ENCODE results near the gene SLC37A2. TPM values are rescaled to one million over a fixed set of nuclear protein-coding genes. Genes with fewer than 3 reads are reported as not detected.

SLC37A2 gene
- total and polyA plus RNA-seq, 2 of the 4 experiments (the other 2 are of a cell fraction): 0.72 to 1.1 TPM

GRCh38 chr11:125128450-125128849, 65.3 kb downstream of the SLC37A2 start:
- peak overlapping the region; percentile 41 for H3K4me2 ChIP-seq (ENCODE audit: low read depth, low read length)
- DNase-seq: peak; percentile 93
- H3K56ac ChIP-seq (ENCODE audit: extremely low read depth, insufficient read depth, low read length): no peak overlapping the region
- no peak overlapping the region for H2AK5ac ChIP-seq (ENCODE audit: low read depth, low read length)
- no peaks in the 10 kb centered on the region for H3K27me3 ChIP-seq (ENCODE audit: control insufficient read depth, insufficient read depth, low read length)
- no peak overlapping the region for H3K4me3 ChIP-seq (ENCODE audit: insufficient read depth, low read depth, low read length)
- H3K9ac ChIP-seq (ENCODE audit: low read depth, low read length): no peak overlapping the region
- BruUV-seq (replicated peaks): no TSS peak
- peak overlapping the region; percentile 36 for H2BK120ac ChIP-seq (ENCODE audit: low read depth, low read length)
- no peaks in the 10 kb centered on the region for H3K79me1 ChIP-seq (ENCODE audit: low read depth in 1 of 2, low read length in 2 of 2)
- H2AK9ac ChIP-seq (replicated peaks; ENCODE audit: low read depth, low read length, poor library complexity): no peak overlapping the region
- POLR2A ChIA-PET (ENCODE audit: unreplicated experiment): interaction anchor here (1.1 kb wide), 1 partner anchor 17 kb away, joined by 3 read pairs; the partner anchor contains the start of gene TMEM218
- H4K20me1 ChIP-seq (ENCODE audit: insufficient read depth, low read length): no peaks in the 10 kb centered on the region
- no peaks in the 10 kb centered on the region for H3K9me1 ChIP-seq (ENCODE audit: insufficient read depth, low read length)
- H3K14ac ChIP-seq (replicated peaks; ENCODE audit: low read depth, low read length): 0 out of 2 replicates have a peak overlapping the region, but pooled peaks have one; percentile 8
- intact Hi-C loops (cut with micrococcal nuclease) (no loop called here), in situ Hi-C loops (cut with MboI; ENCODE audit: low sequenced_read_pairs) (no loop called here), dilution Hi-C loops (cut with HindIII; ENCODE audit: low sequenced_read_pairs, unreplicated experiment) (no loop called here)
- no peak overlapping the region; the same call in 1 of the 2 replicates for H2BK20ac ChIP-seq (ENCODE audit: low read depth, low read length)
- no peak overlapping the region for H4K91ac ChIP-seq (ENCODE audit: insufficient read depth, low read depth, low read length)
- H3K4ac ChIP-seq (ENCODE audit: low read depth, low read length): peak overlapping the region; percentile 17; the same call in 1 of the 2 replicates
- CTCF ChIA-PET: interaction anchor here (2.1 kb wide), 1 partner anchor 14 kb away, joined by 8 read pairs; no protein-coding TSS in a partner anchor
- no peak; the same call in 1 of the 2 replicates for TF ChIP-seq MAZ (IDR thresholded peaks at IDR 0.05; ENCODE audit: borderline replicate concordance, low read depth, low read length)
- peak; percentile 72 for TF ChIP-seq CEBPB (IDR thresholded peaks at IDR 0.05; ENCODE audit: low read depth, low read length)
- no peak for TF ChIP-seq BHLHE40 (IDR thresholded peaks at IDR 0.05; ENCODE audit: low read depth, low read length)
- TF ChIP-seq FOS (IDR thresholded peaks at IDR 0.05; ENCODE audit: low read depth, low read length): peak; percentile 58
- no peak for TF ChIP-seq ELK1 (IDR thresholded peaks at IDR 0.05; ENCODE audit: borderline replicate concordance, low read depth, low read length)
- no peak for TF ChIP-seq CTCF (conservative IDR thresholded peaks at IDR 0.05; ENCODE audit: low read depth, low read length)
- TF ChIP-seq RAD21 (IDR thresholded peaks at IDR 0.05; ENCODE audit: low read length): no peak
- TF ChIP-seq CHD1 (IDR thresholded peaks at IDR 0.05; ENCODE audit: low read depth, low read length): no peak
- no peak for TF ChIP-seq NFE2L2 (IDR thresholded peaks at IDR 0.05; ENCODE audit: low read depth, low read length)
- H3K36me3 ChIP-seq (ENCODE audit: control insufficient read depth, insufficient read depth, low read length): no peaks in the 10 kb centered on the region
- H2BK5ac ChIP-seq (ENCODE audit: low read depth, low read length, poor library complexity, severe bottlenecking): peak overlapping the region; percentile 35
- H3K27ac ChIP-seq (ENCODE audit: insufficient read depth, low read length): peak overlapping the region; percentile 75; the same call in 1 of the 2 replicates
- no peaks in the 10 kb centered on the region for H3K9me3 ChIP-seq (ENCODE audit: control insufficient read depth, insufficient read depth, low read length)
- 0% methylated on average over 1 of the region's 4 CpGs; no CpG with 5 or more reads in 1 of the 2 experiments for WGBS, 2 experiments (ENCODE audit: extremely low coverage in 2 of 2, insufficient read length in 1 of 2)
- peak overlapping the region; percentile 48 for H3K18ac ChIP-seq (ENCODE audit: low read depth, low read length)
- peaks cover 17% of the 10 kb centered on the region for H3K4me1 ChIP-seq (ENCODE audit: control insufficient read depth, insufficient read depth, low read length)
- peak; percentile 91 for ATAC-seq (ENCODE audit: low read depth)
- peak overlapping the region in 1 of 2 experiments; percentile 47; a peak in 1 of 4 replicates for H4K8ac ChIP-seq (ENCODE audit: low read depth in 2 of 2, low read length in 2 of 2)
- H3K23ac ChIP-seq (ENCODE audit: low read depth, low read length): no peak overlapping the region
- H2BK15ac ChIP-seq (ENCODE audit: low read depth, low read length): no peak overlapping the region
- no peak overlapping the region; the same call in 1 of the 2 replicates for H4K5ac ChIP-seq (ENCODE audit: low read depth, low read length)
- peak overlapping the region; percentile 38 for H2AFZ ChIP-seq (replicated peaks; ENCODE audit: low read length, poor library complexity)

All from IMR-90 (cell line).